Ectodermal cell (in vitro differentiated cells): ENCODE measurements around the gene ASIC4. TPM values are rescaled to one million over a fixed set of nuclear protein-coding genes. Genes with fewer than 3 reads are reported as not detected.

Experiments
- H3K27ac ChIP-seq: 2 replicates; pipeline ENCODE4 v1.7.0; 2013; ENCODE audit warnings: mild to moderate bottlenecking, low read depth, low read length; ENCODE audit not compliant: insufficient read depth, poor library complexity, severe bottlenecking
- H3K27me3 ChIP-seq: 2 replicates; pipeline ENCODE4 v1.7.0; 2013; ENCODE audit warnings: mild to moderate bottlenecking, low read length; ENCODE audit not compliant: insufficient read depth, control insufficient read depth, poor library complexity, severe bottlenecking
- H3K36me3 ChIP-seq: one replicate; pipeline ENCODE4 v1.7.0; 2013; ENCODE audit warnings: low read length; ENCODE audit not compliant: control insufficient read depth, insufficient read depth
- H3K4me1 ChIP-seq: one replicate; pipeline ENCODE4 v1.7.0; 2013; ENCODE audit warnings: low read length; ENCODE audit not compliant: control insufficient read depth, insufficient read depth
- H3K4me3 ChIP-seq: 2 replicates; pipeline ENCODE4 v1.7.0; 2013; ENCODE audit warnings: low read depth, low read length, control low read depth; ENCODE audit not compliant: insufficient read depth
- H3K9me3 ChIP-seq: 2 replicates; pipeline ENCODE4 v1.7.0; 2013; ENCODE audit warnings: mild to moderate bottlenecking, low read length, moderate library complexity; ENCODE audit not compliant: control insufficient read depth
- WGBS, 2 experiments: methylation state at CpG; one replicate each; pipeline ENCODE4 v1.1.7; 2013; ENCODE audit warnings: missing lambda C conversion rate in 2 of 2; 5-methylcytosine and 5-hydroxymethylcytosine counted together
- polyA plus RNA-seq, 4 experiments: library from polyadenylated mRNA; stranded (reverse); fragments of 50-300 nt; gene quantifications; one replicate each; pipeline ENCODE4 v1.2.3, GENCODE V29; 2013

The ASIC4 gene, protein sequence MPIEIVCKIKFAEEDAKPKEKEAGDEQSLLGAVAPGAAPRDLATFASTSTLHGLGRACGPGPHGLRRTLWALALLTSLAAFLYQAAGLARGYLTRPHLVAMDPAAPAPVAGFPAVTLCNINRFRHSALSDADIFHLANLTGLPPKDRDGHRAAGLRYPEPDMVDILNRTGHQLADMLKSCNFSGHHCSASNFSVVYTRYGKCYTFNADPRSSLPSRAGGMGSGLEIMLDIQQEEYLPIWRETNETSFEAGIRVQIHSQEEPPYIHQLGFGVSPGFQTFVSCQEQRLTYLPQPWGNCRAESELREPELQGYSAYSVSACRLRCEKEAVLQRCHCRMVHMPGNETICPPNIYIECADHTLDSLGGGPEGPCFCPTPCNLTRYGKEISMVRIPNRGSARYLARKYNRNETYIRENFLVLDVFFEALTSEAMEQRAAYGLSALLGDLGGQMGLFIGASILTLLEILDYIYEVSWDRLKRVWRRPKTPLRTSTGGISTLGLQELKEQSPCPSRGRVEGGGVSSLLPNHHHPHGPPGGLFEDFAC
- polyA plus RNA-seq (2013, experiment 1 of 4): 0.80 TPM
- 1.1 TPM for polyA plus RNA-seq (2013, experiment 2 of 4)
- 0.80 TPM for polyA plus RNA-seq (2013, experiment 3 of 4)
- polyA plus RNA-seq (2013, experiment 4 of 4): 1.1 TPM

DNA sequence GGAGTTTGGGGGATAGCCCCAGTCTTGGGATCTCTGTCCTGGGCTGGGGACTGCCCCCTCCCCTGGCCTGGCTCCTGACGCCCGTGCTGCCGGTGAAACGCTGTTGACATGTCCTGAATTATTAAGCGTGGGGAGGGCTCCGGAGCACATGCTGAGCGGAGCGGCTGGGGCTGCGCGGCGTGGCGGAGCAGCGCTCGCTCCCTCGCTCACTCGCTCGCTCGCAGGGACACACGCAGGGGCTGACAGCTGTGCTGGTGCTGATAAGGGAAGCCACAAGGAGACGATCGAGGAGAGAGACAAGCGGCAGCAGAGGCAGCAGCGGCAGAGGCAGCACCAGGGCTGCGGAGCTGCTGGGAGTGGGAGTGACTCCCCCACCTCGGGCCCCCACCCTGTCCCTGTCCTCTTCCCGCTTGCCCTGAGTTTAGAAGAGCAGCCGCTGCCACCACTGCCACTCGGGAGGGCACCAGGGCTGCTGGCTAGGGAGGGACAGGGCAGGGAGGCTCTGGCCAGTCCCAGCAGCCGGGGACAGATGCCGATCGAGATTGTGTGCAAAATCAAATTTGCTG is at the start of gene ASIC4:
Gene ASIC4 (plus strand): TSS at position 287 of the 566 bp plus-strand sequence. CDS start 243 bp downstream, at position 530.
- H3K36me3 ChIP-seq: no peaks in the 10 kb centered on the region
- H3K4me1 ChIP-seq: peaks cover 45% of the 10 kb centered on the region
- 21 to 24% methylated on average over 31 of the region's 31 CpGs for WGBS, 2 experiments
- H3K27ac ChIP-seq: no peak within 1 kb of the TSS
- H3K4me3 ChIP-seq: peak within 1 kb of the TSS; percentile 2
- H3K9me3 ChIP-seq: no peaks in the 10 kb centered on the region
- peaks cover 27% of the 10 kb centered on the region for H3K27me3 ChIP-seq

DNA sequence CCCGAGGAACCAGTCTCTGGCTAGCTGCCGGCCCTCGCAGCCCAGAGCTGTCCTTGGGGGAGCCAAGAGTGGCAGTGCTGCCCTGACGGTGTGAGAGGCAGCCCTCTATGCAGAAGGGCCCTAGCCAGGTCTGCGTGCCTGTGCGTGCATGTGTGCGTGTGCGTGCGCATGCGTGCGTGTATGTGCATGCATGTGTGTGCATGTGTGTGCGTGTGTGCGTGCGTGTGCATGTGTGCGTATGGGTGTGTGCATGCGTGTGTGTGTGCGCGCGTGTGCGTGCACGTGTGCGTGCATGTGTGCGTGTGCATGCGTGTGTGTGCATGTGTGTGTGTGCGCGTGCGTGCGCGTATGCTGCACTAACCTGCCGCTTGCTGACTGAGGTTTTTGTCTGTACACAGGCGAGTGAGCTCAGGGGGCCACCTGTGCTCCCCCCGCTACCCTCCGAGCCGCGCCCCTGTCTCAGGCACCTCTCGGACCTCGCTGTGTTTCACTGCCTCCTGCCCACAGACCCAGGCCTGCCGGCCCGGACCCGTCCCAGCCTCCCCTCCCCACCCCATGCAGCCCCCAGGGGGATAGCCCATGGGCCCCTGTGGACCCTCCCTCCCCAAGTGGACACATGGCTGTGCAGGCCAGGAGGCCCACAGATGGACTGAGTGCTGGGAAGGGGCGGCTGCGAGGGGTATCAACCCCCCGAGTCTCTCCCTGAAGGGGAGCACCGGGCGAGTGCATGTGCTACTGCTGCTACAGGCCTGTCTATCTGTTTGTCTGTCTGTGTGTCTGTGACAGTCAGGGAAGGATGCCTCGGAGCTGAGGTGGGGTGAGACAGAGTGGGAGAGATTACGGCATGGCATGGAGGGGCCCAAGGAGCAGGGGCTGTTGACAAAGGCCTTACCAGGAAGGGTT is 48.4 kb upstream of the ASIC4 start:
- Histone ChIP-seq H3K4me3 (no peak overlapping the region), H3K27ac (no peak overlapping the region), H3K27me3 (no peaks in the 10 kb centered on the region), H3K36me3 (no peaks in the 10 kb centered on the region), H3K9me3 (no peaks in the 10 kb centered on the region), H3K4me1 (peaks cover 6% of the 10 kb centered on the region)
- WGBS, 2 experiments: 92 to 93% methylated on average over 47 of the region's 47 CpGs

- no peak overlapping the region for H3K4me3 ChIP-seq
- 91 to 92% methylated on average over 28 of the region's 28 CpGs for WGBS, 2 experiments
- H3K27me3 ChIP-seq: no peaks in the 10 kb centered on the region
- no peaks in the 10 kb centered on the region for H3K36me3 ChIP-seq
- H3K27ac ChIP-seq: no peak overlapping the region
- no peaks in the 10 kb centered on the region for H3K4me1 ChIP-seq
- H3K9me3 ChIP-seq: no peaks in the 10 kb centered on the region
These were observed 47.2 kb upstream of the ASIC4 start for GRCh38 chr2:219466816-219467735.

GRCh38 chr2:219467736-219468075 is 46.6 kb upstream of the ASIC4 start:
- Histone ChIP-seq H3K4me1 (no peaks in the 10 kb centered on the region), H3K27me3 (no peaks in the 10 kb centered on the region), H3K4me3 (no peak overlapping the region), H3K27ac (no peak overlapping the region), H3K9me3 (no peaks in the 10 kb centered on the region), H3K36me3 (no peaks in the 10 kb centered on the region)
- WGBS, 2 experiments: 95 to 96% methylated on average over 2 of the region's 2 CpGs

- 94% methylated on average over 23 of the region's 23 CpGs for WGBS, 2 experiments
- H3K9me3 ChIP-seq: no peaks in the 10 kb centered on the region
- no peaks in the 10 kb centered on the region for H3K27me3 ChIP-seq
- H3K4me3 ChIP-seq: no peak overlapping the region
- no peaks in the 10 kb centered on the region for H3K36me3 ChIP-seq
- H3K27ac ChIP-seq: no peak overlapping the region
- H3K4me1 ChIP-seq: no peaks in the 10 kb centered on the region
These were observed 45.7 kb upstream of the ASIC4 start for GRCh38 chr2:219468410-219469185.

DNA sequence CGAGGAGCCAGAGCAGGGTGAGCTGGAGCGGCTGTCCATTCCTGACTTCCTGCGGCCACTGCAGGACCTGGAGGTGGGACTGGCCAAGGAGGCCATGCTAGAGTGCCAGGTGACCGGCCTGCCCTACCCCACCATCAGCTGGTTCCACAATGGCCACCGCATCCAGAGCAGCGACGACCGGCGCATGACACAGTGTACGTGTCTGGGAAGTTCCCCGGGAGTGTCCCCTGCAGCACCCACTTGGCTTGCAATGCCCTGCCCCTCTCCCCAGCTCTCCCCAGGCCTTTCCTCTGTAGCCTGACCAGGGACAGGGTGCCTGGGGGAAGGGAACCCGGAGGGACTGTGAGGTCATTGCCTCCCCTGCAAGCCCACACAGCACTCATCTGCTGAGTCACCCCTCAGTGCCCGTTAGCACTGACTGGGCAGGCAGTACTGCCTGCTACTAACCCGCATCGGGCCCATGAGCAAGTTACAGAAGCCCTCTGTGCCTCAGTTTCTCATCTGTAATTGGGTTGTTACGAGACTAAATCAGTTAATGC is 45.0 kb upstream of the ASIC4 start:
- H3K27me3 ChIP-seq: no peaks in the 10 kb centered on the region
- no peak overlapping the region for H3K27ac ChIP-seq
- no peak overlapping the region for H3K4me3 ChIP-seq
- H3K36me3 ChIP-seq: no peaks in the 10 kb centered on the region
- no peaks in the 10 kb centered on the region for H3K9me3 ChIP-seq
- 93% methylated on average over 16 of the region's 16 CpGs for WGBS, 2 experiments
- H3K4me1 ChIP-seq: no peaks in the 10 kb centered on the region

DNA sequence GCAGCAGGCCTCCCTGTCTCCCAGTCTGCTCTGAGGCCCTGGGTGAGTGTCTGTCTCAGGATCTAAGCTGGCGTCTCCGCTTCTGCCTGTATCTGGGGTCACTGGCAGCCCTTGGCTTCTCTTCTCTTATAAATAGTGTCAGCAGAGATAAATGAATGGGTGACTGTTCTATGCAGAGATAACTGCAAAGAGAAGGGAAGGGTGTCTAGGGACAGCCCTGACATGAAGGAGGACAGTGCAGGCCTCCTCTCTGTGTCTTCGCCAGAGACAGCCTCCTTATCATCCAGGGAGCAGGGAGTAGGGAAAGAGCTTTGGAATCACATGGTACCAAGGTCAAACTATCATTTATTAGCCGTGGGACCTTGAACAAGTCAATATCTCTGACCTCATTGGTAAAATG is 43.9 kb upstream of the ASIC4 start:
- H3K27me3 ChIP-seq: no peaks in the 10 kb centered on the region
- H3K27ac ChIP-seq: no peak overlapping the region
- H3K4me3 ChIP-seq: no peak overlapping the region
- H3K36me3 ChIP-seq: no peaks in the 10 kb centered on the region
- no peaks in the 10 kb centered on the region for H3K9me3 ChIP-seq
- H3K4me1 ChIP-seq: no peaks in the 10 kb centered on the region
- 93 to 95% methylated on average over 4 of the region's 4 CpGs for WGBS, 2 experiments

DNA sequence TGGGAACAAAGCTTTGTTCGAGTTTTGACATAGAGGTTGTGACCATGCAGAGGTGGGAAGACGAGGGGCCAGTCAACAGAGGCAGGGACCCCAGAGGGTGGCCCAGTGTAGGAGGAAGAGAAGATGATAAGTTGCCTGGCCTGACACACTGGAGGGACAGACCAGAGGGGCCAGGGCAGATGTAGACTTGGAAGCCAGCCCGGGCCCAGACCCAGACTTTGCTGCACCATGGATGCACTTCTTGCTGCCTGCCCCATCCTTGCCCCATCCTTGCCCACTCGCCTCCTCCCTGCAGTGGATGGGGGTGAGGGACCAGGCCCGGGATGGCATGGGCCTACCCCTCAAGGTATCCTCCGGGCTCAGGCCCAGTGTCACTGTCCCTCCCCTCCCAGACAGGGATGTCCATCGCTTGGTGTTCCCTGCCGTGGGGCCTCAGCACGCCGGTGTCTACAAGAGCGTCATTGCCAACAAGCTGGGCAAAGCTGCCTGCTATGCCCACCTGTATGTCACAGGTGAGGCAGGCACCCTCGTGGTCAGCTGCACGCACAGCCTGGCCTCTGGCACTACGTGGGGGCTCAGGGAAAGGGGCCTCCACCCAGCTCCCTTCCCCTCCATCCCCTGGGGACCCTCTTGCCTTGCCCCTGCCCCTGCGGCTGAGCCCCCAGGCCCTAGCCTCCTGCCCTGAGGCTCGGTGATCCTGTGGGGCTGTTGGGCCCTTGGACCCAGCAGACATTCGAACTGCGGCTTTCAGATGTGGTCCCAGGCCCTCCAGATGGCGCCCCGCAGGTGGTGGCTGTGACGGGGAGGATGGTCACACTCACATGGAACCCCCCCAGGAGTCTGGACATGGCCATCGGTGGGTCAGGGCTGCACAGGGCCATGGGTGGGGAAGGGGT is 42.6 kb upstream of the ASIC4 start:
- no peaks in the 10 kb centered on the region for H3K4me1 ChIP-seq
- H3K36me3 ChIP-seq: no peaks in the 10 kb centered on the region
- H3K9me3 ChIP-seq: no peaks in the 10 kb centered on the region
- no peak overlapping the region for H3K27ac ChIP-seq
- WGBS, 2 experiments: 88% methylated on average over 22 of the region's 22 CpGs
- no peaks in the 10 kb centered on the region for H3K27me3 ChIP-seq
- no peak overlapping the region for H3K4me3 ChIP-seq
